Activated T-cell treated with anti-CD3 and anti-CD28 coated beads, Interleukin-2, amount 50 U/mL, for 4 hours (primary cell): Measurements from ENCODE around the gene SCYGR7. TPM values are rescaled to one million over a fixed set of nuclear protein-coding genes. Genes with fewer than 3 reads are reported as not detected.
"Not testable (repeated sequence)": the region's sequence is repeated elsewhere in the genome, so short reads cannot be mapped to it uniquely, and the experiment has no call there.

Experiments
- ATAC-seq, 2 donors: fragments of 200-7000 bp; cut with Tn5 transposase; one replicate each; pipeline ENCODE4 v1.10.0; 2021
- DNase-seq: peaks from one replicate; pipeline ENCODE4 v3.0.0-alpha.2; 2020
- H3K27me3 Mint-ChIP-seq: one replicate; pipeline ENCODE4 v1.8.0; 2021; ENCODE audit warnings: low read depth, mixed read lengths
- H3K36me3 Mint-ChIP-seq: one replicate; pipeline ENCODE4 v1.8.0; 2022; ENCODE audit warnings: mixed read lengths; ENCODE audit not compliant: insufficient read depth
- H3K4me1 Mint-ChIP-seq: one replicate; pipeline ENCODE4 v1.8.0; 2021; ENCODE audit warnings: low read depth, mixed read lengths
- H3K4me3 Mint-ChIP-seq: one replicate; pipeline ENCODE4 v1.8.0; 2021; ENCODE audit warnings: mild to moderate bottlenecking, moderate library complexity, mixed read lengths
- H3K9me3 Mint-ChIP-seq: one replicate; pipeline ENCODE4 v1.8.0; 2021; ENCODE audit warnings: mixed read lengths
- total RNA-seq, 3 donors: library from RNA; stranded (reverse); gene quantifications; one replicate each; pipeline ENCODE4 v1.2.1, GENCODE V29; 2021

The SCYGR7 gene
- total RNA-seq, 3 donors from 2014 or later: not detected

DNA sequence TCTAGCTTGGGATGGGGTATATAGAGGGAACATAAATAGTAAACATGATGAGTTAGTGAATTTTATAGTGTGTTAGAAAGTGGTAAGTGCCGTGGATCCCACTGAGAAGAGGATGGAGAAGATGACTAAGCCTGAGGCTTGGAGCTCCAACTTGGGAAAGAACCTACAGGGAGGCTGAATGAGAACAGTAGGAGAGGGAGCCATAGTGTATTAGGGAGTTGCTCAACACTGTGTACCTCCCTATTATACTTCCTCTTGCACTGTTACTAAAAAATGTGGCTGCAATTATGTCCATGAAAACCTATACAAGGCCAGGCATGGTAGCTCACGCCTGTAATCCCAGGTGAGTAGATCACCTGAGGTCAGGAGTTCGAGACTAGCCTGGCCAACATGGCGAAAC lies 7.5 kb upstream of the SCYGR7 start:
- no peaks in the 10 kb centered on the region for H3K4me1 Mint-ChIP-seq
- H3K36me3 Mint-ChIP-seq: no peaks in the 10 kb centered on the region
- H3K4me3 Mint-ChIP-seq: no peak overlapping the region
- no peaks in the 10 kb centered on the region for H3K9me3 Mint-ChIP-seq
- peaks cover 27% of the 10 kb centered on the region for H3K27me3 Mint-ChIP-seq
- DNase-seq: no peak
- ATAC-seq: no peak

- H3K4me3 Mint-ChIP-seq, DNase-seq, ATAC-seq, H3K4me1 Mint-ChIP-seq, H3K9me3 Mint-ChIP-seq, H3K36me3 Mint-ChIP-seq: not testable (repeated sequence)
- H3K27me3 Mint-ChIP-seq: peaks cover 17% of the 10 kb centered on the region
These were observed 5.3 kb upstream of the SCYGR7 start for GRCh38 chr2:227722821-227723220.

DNA sequence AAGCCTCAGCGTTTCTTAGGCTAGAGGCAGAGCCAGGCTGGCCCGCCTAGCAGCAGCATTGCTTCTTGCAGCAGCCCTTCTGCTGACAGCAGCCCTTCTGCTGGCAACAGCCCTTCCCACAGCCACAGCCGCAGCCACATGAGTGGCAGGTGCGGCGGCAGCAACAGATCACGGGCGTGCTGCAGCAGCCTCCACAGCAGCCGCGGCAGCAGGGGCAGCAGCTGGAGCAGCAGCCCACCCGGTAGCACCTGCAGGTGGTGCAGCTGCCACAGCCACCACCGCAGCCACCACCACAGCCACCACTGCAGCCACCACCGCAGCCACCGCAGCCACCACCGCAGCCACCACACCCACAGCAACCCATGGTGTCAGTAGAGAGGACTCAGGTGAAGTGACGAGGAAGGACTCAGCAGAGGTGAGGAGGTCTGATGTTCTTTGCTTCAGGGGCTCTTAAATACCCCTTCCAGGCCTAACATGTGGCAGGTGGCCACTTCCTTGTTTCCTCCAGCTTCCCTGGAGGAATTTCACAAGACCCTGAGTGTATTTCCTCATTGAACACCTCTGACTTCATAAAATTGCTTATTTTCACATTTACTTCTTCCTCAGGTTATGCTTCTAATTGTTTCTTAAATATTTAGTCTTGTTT lies 3.6 kb upstream of the SCYGR7 start, which contains the start of gene SCYGR6:
Gene SCYGR6 (minus strand): TSS at position 364 of the 646 bp plus-strand sequence. CDS start 0 bp downstream, at position 364.
- H3K9me3 Mint-ChIP-seq: no peaks in the 10 kb centered on the region
- H3K4me1 Mint-ChIP-seq: no peaks in the 10 kb centered on the region
- H3K36me3 Mint-ChIP-seq: no peaks in the 10 kb centered on the region
- H3K4me3 Mint-ChIP-seq: no peak within 1 kb of the TSS
- DNase-seq (no peak), ATAC-seq (no peak)
- peaks cover 14% of the 10 kb centered on the region for H3K27me3 Mint-ChIP-seq

DNA sequence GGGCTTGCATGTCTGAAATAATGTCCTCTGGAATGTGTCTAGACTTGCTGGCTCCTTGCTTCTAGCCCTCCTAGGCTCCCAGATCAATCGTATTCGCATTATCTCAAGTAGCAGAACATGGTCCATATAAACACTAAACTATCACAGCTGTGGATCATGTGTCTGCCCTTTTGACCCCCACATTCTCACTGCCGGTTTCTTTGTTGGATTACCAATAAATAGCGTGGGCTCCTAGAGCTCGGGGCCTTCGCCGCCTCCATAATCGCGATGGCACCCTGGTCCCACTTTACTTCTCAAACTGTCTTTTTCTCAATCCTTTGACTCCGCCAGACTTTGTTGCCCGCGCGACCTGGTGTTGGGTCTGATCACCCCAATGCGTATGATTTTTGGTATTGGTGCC lies 11.2 kb downstream of the SCYGR7 start:
- H3K4me3 Mint-ChIP-seq: no peak overlapping the region
- H3K4me1 Mint-ChIP-seq: no peaks in the 10 kb centered on the region
- H3K27me3 Mint-ChIP-seq: peaks cover 4% of the 10 kb centered on the region
- no peak for DNase-seq
- H3K9me3 Mint-ChIP-seq: no peaks in the 10 kb centered on the region
- no peaks in the 10 kb centered on the region for H3K36me3 Mint-ChIP-seq
- no peak for ATAC-seq

- not testable (repeated sequence) for H3K36me3 Mint-ChIP-seq, ATAC-seq, H3K27me3 Mint-ChIP-seq, H3K4me1 Mint-ChIP-seq, H3K4me3 Mint-ChIP-seq, H3K9me3 Mint-ChIP-seq, DNase-seq
These were observed 12.6 kb downstream of the SCYGR7 start for GRCh38 chr2:227740705-227741104.

- no peaks in the 10 kb centered on the region for H3K9me3 Mint-ChIP-seq
- H3K4me1 Mint-ChIP-seq: no peaks in the 10 kb centered on the region
- DNase-seq: no peak
- no peak for ATAC-seq
- peaks cover 2% of the 10 kb centered on the region for H3K27me3 Mint-ChIP-seq
- H3K4me3 Mint-ChIP-seq: no peak within 1 kb of the TSS
- H3K36me3 Mint-ChIP-seq: no peaks in the 10 kb centered on the region
These were observed 17.5 kb downstream of the SCYGR7 start, which contains the start of gene SCYGR8 for GRCh38 chr2:227745594-227745993. Gene SCYGR8 (plus strand): TSS chr2:227745894. CDS start chr2:227745894, 0 bp downstream.

GRCh38 chr2:227748079-227748478 lies 19.9 kb downstream of the SCYGR7 start:
- H3K27me3 Mint-ChIP-seq: peaks cover 2% of the 10 kb centered on the region
- DNase-seq (no peak), ATAC-seq (no peak)
- H3K4me1 Mint-ChIP-seq: no peaks in the 10 kb centered on the region
- no peak overlapping the region for H3K4me3 Mint-ChIP-seq
- no peaks in the 10 kb centered on the region for H3K36me3 Mint-ChIP-seq
- no peaks in the 10 kb centered on the region for H3K9me3 Mint-ChIP-seq

DNA sequence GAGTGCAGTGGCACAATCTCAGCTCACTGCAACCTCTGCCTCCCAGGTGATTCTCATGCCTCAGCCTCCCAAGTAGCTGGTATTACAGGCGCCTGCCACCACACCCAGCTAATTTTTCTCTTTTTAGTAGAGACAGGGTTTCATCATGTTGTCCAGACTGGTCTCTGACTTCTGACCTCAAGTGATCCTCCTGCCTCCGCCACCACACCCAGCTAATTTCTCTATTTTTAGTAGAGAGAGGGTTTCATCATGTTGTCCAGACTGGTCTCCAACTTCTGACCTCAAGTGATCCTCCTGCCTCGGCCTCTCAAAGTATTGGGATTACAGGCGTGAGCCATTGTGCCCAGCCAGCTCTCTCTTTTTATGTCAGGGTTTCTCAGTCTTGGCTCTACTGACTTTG lies 28.1 kb downstream of the SCYGR7 start:
- DNase-seq, H3K4me3 Mint-ChIP-seq, H3K27me3 Mint-ChIP-seq, H3K9me3 Mint-ChIP-seq, ATAC-seq, H3K36me3 Mint-ChIP-seq, H3K4me1 Mint-ChIP-seq: not testable (repeated sequence)

- H3K4me3 Mint-ChIP-seq: no peak overlapping the region
- DNase-seq (no peak), ATAC-seq (no peak)
- no peaks in the 10 kb centered on the region for H3K9me3 Mint-ChIP-seq
- no peaks in the 10 kb centered on the region for H3K27me3 Mint-ChIP-seq
- H3K36me3 Mint-ChIP-seq: no peaks in the 10 kb centered on the region
- no peaks in the 10 kb centered on the region for H3K4me1 Mint-ChIP-seq
These were observed 31.4 kb downstream of the SCYGR7 start for GRCh38 chr2:227759411-227760118.

- H3K36me3 Mint-ChIP-seq: no peaks in the 10 kb centered on the region
- no peaks in the 10 kb centered on the region for H3K9me3 Mint-ChIP-seq
- H3K27me3 Mint-ChIP-seq: no peaks in the 10 kb centered on the region
- H3K4me3 Mint-ChIP-seq: no peak overlapping the region
- ATAC-seq (no peak), DNase-seq (no peak)
- H3K4me1 Mint-ChIP-seq: peaks cover 1% of the 10 kb centered on the region
These were observed 33.8 kb downstream of the SCYGR7 start for GRCh38 chr2:227761740-227762476.

- H3K27me3 Mint-ChIP-seq: no peaks in the 10 kb centered on the region
- H3K4me3 Mint-ChIP-seq: no peak overlapping the region
- no peak for DNase-seq
- H3K9me3 Mint-ChIP-seq: no peaks in the 10 kb centered on the region
- peaks cover 1% of the 10 kb centered on the region for H3K4me1 Mint-ChIP-seq
- no peaks in the 10 kb centered on the region for H3K36me3 Mint-ChIP-seq
- ATAC-seq: no peak
These were observed 37.7 kb downstream of the SCYGR7 start for GRCh38 chr2:227765788-227766372.

DNA sequence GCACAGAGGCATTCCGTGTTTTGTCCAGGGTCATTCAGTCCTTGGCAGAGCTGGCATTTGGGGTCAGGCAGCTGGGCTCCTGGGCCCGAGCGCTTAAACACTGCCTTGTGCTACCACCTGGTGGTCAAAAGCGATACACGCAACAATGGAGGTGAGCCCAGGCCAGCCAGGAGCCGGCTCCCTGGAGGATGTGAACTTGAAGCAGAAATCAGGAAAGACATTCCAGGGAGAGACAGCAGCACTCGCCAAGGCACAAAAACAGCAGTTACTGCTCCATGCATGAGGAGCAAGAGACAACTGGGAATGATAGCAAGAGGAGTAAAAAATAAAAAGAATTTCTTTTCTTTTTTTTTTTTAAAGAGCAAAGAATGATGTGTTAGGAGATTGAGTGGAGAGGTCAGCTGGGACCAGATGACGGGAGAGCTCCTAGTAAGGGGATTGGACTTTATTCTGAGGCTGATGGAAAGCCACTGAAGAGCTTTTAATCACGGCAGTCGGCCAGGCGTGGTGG lies 38.3 kb downstream of the SCYGR7 start:
- peak; percentile 66 to 86 for ATAC-seq
- Mint-ChIP-seq H3K36me3 (no peaks in the 10 kb centered on the region), H3K9me3 (no peaks in the 10 kb centered on the region), H3K4me3 (no peak overlapping the region), H3K27me3 (no peaks in the 10 kb centered on the region), H3K4me1 (peaks cover 1% of the 10 kb centered on the region)
- peak; percentile 54 for DNase-seq

GRCh38 chr2:227767830-227768229 lies 39.7 kb downstream of the SCYGR7 start:
- no peak for DNase-seq
- Mint-ChIP-seq H3K4me1 (peaks cover 1% of the 10 kb centered on the region), H3K4me3 (no peak overlapping the region), H3K9me3 (no peaks in the 10 kb centered on the region), H3K27me3 (no peaks in the 10 kb centered on the region), H3K36me3 (no peaks in the 10 kb centered on the region)
- ATAC-seq: no peak

GRCh38 chr2:227772197-227772661 lies 44.1 kb downstream of the SCYGR7 start:
- H3K4me1 Mint-ChIP-seq: peaks cover 18% of the 10 kb centered on the region
- H3K36me3 Mint-ChIP-seq: no peaks in the 10 kb centered on the region
- no peak overlapping the region for H3K4me3 Mint-ChIP-seq
- H3K27me3 Mint-ChIP-seq: no peaks in the 10 kb centered on the region
- H3K9me3 Mint-ChIP-seq: no peaks in the 10 kb centered on the region
- DNase-seq (no peak), ATAC-seq (no peak)
